Endothelial cell (in vitro differentiated cells): ENCODE results near the gene HOXC13. TPM values are rescaled to one million over a fixed set of nuclear protein-coding genes. Genes with fewer than 3 reads are reported as not detected.

Source experiments
- DNase-seq: peaks from one replicate; pipeline ENCODE4 v3.0.0; 2021; ENCODE audit warnings: low spot score
- H3K27ac Mint-ChIP-seq: one replicate; pipeline ENCODE4 v1.8.0; 2021; ENCODE audit warnings: mixed read lengths, inconsistent platforms; ENCODE audit not compliant: unreplicated experiment
- H3K27me3 Mint-ChIP-seq: one replicate; pipeline ENCODE4 v1.8.0; 2021; ENCODE audit warnings: mild to moderate bottlenecking, moderate library complexity, mixed read lengths, inconsistent platforms; ENCODE audit not compliant: unreplicated experiment
- H3K36me3 Mint-ChIP-seq: one replicate; pipeline ENCODE4 v1.8.0; 2021; ENCODE audit warnings: mild to moderate bottlenecking, low read depth, mixed read lengths, inconsistent platforms; ENCODE audit not compliant: unreplicated experiment
- H3K4me1 Mint-ChIP-seq: one replicate; pipeline ENCODE4 v1.8.0; 2021; ENCODE audit warnings: mild to moderate bottlenecking, mixed read lengths, inconsistent platforms; ENCODE audit not compliant: unreplicated experiment
- H3K4me3 Mint-ChIP-seq: one replicate; pipeline ENCODE4 v1.8.0; 2021; ENCODE audit warnings: mild to moderate bottlenecking, mixed read lengths, inconsistent platforms; ENCODE audit not compliant: unreplicated experiment
- H3K9me3 Mint-ChIP-seq: one replicate; pipeline ENCODE4 v1.8.0; 2021; ENCODE audit warnings: mixed read lengths, inconsistent platforms; ENCODE audit not compliant: unreplicated experiment
- total RNA-seq: library from RNA; stranded (reverse); fragmentation: NEBNext Ultra II Directional; extraction: Animal tissue kit (Norgen Biotek cat#: 25700); gene quantifications from one replicate; pipeline ENCODE4 v1.2.1, GENCODE V29; 2021; ENCODE audit not compliant: unreplicated experiment
- TF ChIP-seq, protein P1 (sequence below): fragments of 200-600 bp; sonication (generic); IDR thresholded peaks from one replicate; pipeline ENCODE4 v1.5.0; 2021; ENCODE audit warnings: antibody characterized with exemption; ENCODE audit not compliant: unreplicated experiment

The HOXC13 gene
- total RNA-seq, 1 donor from 2014 or later = 0.38 TPM

DNA sequence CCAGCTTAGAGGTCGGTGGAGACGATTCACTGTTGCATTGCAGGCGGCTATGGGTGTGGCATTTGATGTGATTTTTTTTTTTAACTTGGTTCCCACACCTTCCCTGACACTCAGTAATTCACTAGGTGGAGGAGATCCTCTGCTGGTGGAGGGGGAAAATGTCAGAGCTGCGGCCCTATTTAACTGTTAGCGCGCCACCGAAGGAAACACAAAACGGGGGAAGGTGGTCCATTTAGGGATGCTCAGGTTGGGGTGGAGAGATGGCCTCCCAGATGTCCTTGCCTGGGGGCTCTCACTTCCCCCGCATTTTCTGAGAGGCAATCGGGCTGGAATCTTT is 11.8 kb downstream of the HOXC13 start:
- peaks cover 5% of the 10 kb centered on the region for H3K36me3 Mint-ChIP-seq
- peaks cover 3% of the 10 kb centered on the region for H3K4me1 Mint-ChIP-seq
- H3K27me3 Mint-ChIP-seq = peaks cover 43% of the 10 kb centered on the region
- no peaks in the 10 kb centered on the region for H3K9me3 Mint-ChIP-seq
- H3K4me3 Mint-ChIP-seq = no peak overlapping the region
- TF ChIP-seq, protein P1, sequence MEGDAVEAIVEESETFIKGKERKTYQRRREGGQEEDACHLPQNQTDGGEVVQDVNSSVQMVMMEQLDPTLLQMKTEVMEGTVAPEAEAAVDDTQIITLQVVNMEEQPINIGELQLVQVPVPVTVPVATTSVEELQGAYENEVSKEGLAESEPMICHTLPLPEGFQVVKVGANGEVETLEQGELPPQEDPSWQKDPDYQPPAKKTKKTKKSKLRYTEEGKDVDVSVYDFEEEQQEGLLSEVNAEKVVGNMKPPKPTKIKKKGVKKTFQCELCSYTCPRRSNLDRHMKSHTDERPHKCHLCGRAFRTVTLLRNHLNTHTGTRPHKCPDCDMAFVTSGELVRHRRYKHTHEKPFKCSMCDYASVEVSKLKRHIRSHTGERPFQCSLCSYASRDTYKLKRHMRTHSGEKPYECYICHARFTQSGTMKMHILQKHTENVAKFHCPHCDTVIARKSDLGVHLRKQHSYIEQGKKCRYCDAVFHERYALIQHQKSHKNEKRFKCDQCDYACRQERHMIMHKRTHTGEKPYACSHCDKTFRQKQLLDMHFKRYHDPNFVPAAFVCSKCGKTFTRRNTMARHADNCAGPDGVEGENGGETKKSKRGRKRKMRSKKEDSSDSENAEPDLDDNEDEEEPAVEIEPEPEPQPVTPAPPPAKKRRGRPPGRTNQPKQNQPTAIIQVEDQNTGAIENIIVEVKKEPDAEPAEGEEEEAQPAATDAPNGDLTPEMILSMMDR = no peak
- no peak overlapping the region for H3K27ac Mint-ChIP-seq
- no peak for DNase-seq

DNA sequence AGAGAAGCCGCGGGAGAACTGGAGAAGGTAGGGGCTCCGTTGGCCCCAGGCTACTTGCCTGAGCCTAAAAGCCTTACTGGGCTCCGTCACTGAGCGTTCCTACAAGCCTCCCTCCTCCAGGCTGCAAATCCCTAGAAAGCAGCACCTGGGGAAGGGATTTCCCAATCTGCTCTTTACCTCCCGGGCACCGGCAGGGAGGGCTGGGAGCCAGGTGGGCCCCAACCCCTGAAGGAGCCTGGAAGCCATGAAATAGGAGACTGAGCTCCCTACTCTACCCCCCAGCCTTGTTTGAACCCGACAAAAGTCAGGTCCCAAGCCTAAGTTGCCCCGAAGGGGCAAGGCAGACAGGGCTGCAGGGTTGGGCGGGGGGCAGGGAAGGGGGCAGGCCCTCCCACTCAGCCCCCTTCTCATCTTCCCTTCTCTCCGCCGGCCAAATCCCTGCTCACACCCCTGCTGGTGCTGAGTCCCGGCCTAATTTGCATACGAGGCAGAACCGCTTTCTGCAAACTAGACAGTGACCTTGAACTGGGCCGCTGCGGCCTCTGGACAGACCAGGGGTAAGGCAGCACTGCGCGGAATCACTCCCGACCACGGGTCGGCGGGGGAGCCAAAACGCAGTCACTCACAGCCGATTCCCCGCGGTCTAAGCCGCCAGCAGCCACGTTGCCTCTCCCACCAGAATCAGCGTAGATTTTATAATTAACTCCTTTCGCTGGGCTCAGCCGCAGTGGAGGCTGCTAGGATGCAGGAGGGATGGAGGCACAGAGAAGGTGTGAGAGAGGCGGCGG is 12.4 kb downstream of the HOXC13 start:
- Mint-ChIP-seq H3K27me3 (peaks cover 43% of the 10 kb centered on the region), H3K4me3 (no peak overlapping the region), H3K36me3 (peaks cover 5% of the 10 kb centered on the region), H3K27ac (no peak overlapping the region), H3K9me3 (no peaks in the 10 kb centered on the region), H3K4me1 (peaks cover 6% of the 10 kb centered on the region)
- TF ChIP-seq, protein P1 = no peak
- no peak for DNase-seq

DNA sequence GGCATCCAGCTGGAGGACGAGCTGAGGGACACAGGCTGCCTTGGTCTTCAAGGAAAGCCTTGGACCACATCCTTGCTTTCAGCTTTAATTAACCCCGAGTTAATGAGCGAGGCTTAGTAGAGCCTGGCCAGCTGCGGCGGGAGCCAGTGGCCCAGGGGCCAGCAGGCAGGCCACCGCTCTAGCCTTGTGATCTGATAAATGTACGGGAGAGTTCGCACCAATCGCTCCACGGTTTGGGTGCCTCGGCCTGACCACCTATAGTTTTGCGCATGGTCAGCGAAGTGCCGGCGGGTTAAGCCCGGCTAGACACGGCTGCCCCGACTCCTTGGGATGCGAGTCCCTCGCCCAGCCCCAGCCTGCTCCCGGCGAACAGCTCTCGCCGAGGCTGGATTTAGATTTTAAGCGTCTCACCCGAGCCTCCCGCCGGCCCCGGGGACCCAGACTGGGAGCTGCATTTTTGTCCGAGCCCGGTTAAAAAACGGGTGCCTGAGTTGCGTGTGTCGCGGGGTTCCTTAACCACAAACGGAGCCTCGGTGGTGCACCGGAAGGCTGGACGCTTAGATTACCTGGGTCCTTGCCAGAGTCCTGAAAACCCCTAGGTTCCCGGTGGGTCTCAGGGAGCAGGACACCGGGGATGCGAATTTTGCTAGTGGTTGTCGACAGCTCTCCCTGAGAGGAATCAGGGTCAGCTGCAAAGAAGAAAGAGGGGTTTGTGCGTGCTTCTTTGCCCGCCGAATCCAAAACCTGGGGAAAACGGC is 13.1 kb downstream of the HOXC13 start:
- H3K4me1 Mint-ChIP-seq = peaks cover 9% of the 10 kb centered on the region
- peaks cover 5% of the 10 kb centered on the region for H3K36me3 Mint-ChIP-seq
- no peak for DNase-seq
- no peak overlapping the region for H3K4me3 Mint-ChIP-seq
- TF ChIP-seq, protein P1 = no peak
- H3K27me3 Mint-ChIP-seq = peaks cover 47% of the 10 kb centered on the region
- H3K27ac Mint-ChIP-seq = no peak overlapping the region
- no peaks in the 10 kb centered on the region for H3K9me3 Mint-ChIP-seq

DNA sequence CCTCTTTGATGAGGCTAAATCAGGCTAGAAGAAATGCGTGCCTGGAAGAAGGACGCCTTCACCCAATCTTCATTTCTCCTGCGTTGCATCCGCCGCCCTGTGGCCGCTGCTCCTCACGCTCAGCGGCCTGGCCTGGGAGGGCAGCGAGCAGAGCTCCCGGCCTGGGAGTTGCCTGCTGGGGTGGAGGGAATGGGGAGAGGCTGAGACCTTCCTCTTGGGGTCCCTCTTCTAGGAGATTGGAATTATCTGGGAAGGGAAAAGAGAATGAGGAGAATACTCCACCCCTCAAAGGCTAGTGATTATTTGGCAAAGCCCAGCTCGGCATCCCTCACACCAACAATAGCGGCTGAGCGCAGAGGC is 13.7 kb downstream of the HOXC13 start:
- Mint-ChIP-seq H3K4me3 (no peak overlapping the region), H3K4me1 (peaks cover 9% of the 10 kb centered on the region), H3K36me3 (peaks cover 5% of the 10 kb centered on the region), H3K27me3 (peaks cover 52% of the 10 kb centered on the region), H3K27ac (no peak overlapping the region), H3K9me3 (no peaks in the 10 kb centered on the region)
- DNase-seq = no peak
- TF ChIP-seq, protein P1 = no peak
